HUES64 (cell line): Measurements from ENCODE around the gene MC5R.

Experiments used
- H3K27ac ChIP-seq: 2 replicates; pipeline ENCODE4 v1.7.0; 2013; ENCODE audit warnings: low read depth, low read length, inconsistent platforms
- H3K27me3 ChIP-seq: 2 replicates; pipeline ENCODE4 v1.6.1; 2013; ENCODE audit warnings: mild to moderate bottlenecking, low read length; ENCODE audit not compliant: insufficient read depth
- H3K36me3 ChIP-seq: 2 replicates; pipeline ENCODE4 v1.6.1; 2013; ENCODE audit warnings: mild to moderate bottlenecking, low read length; ENCODE audit not compliant: insufficient read depth
- H3K4me1 ChIP-seq: 2 replicates; pipeline ENCODE4 v1.6.1; 2013; ENCODE audit warnings: mild to moderate bottlenecking, low read length, moderate library complexity; ENCODE audit not compliant: insufficient read depth
- H3K4me3 ChIP-seq: 2 replicates; pipeline ENCODE4 v1.5.1; 2013; ENCODE audit warnings: mild to moderate bottlenecking, low read length, moderate library complexity
- H3K9ac ChIP-seq: 2 replicates; pipeline ENCODE4 v1.6.1; 2013; ENCODE audit warnings: mild to moderate bottlenecking, low read depth, low read length
- H3K9me3 ChIP-seq: 2 replicates; pipeline ENCODE4 v1.6.1; 2013; ENCODE audit warnings: low read depth, low read length; ENCODE audit not compliant: insufficient read depth
- WGBS: fragments of 150-250, 120-280 bp; methylation state at CpG from one replicate; pipeline ENCODE4 v1.1.7; 2013; ENCODE audit warnings: missing lambda C conversion rate; 5-methylcytosine and 5-hydroxymethylcytosine counted together

Gene MC5R

GRCh38 chr18:13808294-13809042 is 15.5 kb upstream of the MC5R start:
- H3K27ac ChIP-seq: peak overlapping the region; percentile 89
- 0 out of 2 replicates have a peak overlapping the region, but pooled peaks have one; percentile 26 for H3K9ac ChIP-seq
- WGBS: 39% methylated on average over 8 of the region's 8 CpGs
- H3K36me3 ChIP-seq: no peaks in the 10 kb centered on the region
- no peak overlapping the region for H3K4me3 ChIP-seq
- H3K4me1 ChIP-seq: peaks cover 47% of the 10 kb centered on the region
- H3K9me3 ChIP-seq: no peaks in the 10 kb centered on the region
- no peaks in the 10 kb centered on the region for H3K27me3 ChIP-seq

GRCh38 chr18:13809043-13809430 is 14.9 kb upstream of the MC5R start:
- H3K27ac ChIP-seq: peak overlapping the region; percentile 89

GRCh38 chr18:13809531-13810255 is 14.3 kb upstream of the MC5R start:
- Histone ChIP-seq H3K27me3 (no peaks in the 10 kb centered on the region), H3K9ac (peak overlapping the region; percentile 33; the same call in 1 of the 2 replicates), H3K4me3 (peak overlapping the region; percentile 23), H3K27ac (peak overlapping the region; percentile 89), H3K36me3 (no peaks in the 10 kb centered on the region), H3K9me3 (no peaks in the 10 kb centered on the region), H3K4me1 (peaks cover 47% of the 10 kb centered on the region)
- WGBS: 38% methylated on average over 5 of the region's 5 CpGs

More at GRCh38 chr18:13809043-13809430, 14.9 kb upstream of the MC5R start:
- Histone ChIP-seq H3K9me3 (no peaks in the 10 kb centered on the region), H3K36me3 (no peaks in the 10 kb centered on the region), H3K4me3 (no peak overlapping the region), H3K4me1 (peaks cover 47% of the 10 kb centered on the region), H3K27me3 (no peaks in the 10 kb centered on the region), H3K9ac (peak overlapping the region; percentile 26; the same call in 1 of the 2 replicates)
- WGBS: 93% methylated on average over 2 of the region's 2 CpGs

- WGBS: 68% methylated on average over 9 of the region's 10 CpGs
- Histone ChIP-seq H3K9me3 (no peaks in the 10 kb centered on the region), H3K27me3 (no peaks in the 10 kb centered on the region), H3K27ac (peak overlapping the region; percentile 65), H3K4me1 (peaks cover 46% of the 10 kb centered on the region), H3K36me3 (no peaks in the 10 kb centered on the region), H3K4me3 (no peak overlapping the region), H3K9ac (no peak overlapping the region)
These were observed 12.9 kb upstream of the MC5R start for GRCh38 chr18:13810950-13811485.

- Histone ChIP-seq H3K9me3 (no peaks in the 10 kb centered on the region), H3K4me3 (no peak overlapping the region), H3K9ac (no peak overlapping the region), H3K27ac (no peak overlapping the region), H3K4me1 (peaks cover 43% of the 10 kb centered on the region), H3K36me3 (no peaks in the 10 kb centered on the region), H3K27me3 (no peaks in the 10 kb centered on the region)
- WGBS: 80% methylated on average over 6 of the region's 6 CpGs
These were observed 12.0 kb upstream of the MC5R start for GRCh38 chr18:13811993-13812392.

- Histone ChIP-seq H3K4me3 (no peak overlapping the region), H3K27me3 (no peaks in the 10 kb centered on the region), H3K36me3 (no peaks in the 10 kb centered on the region), H3K9ac (no peak overlapping the region), H3K4me1 (peaks cover 39% of the 10 kb centered on the region), H3K9me3 (no peaks in the 10 kb centered on the region), H3K27ac (no peak overlapping the region)
- 24% methylated on average over 4 of the region's 4 CpGs for WGBS
These were observed 10.6 kb upstream of the MC5R start for GRCh38 chr18:13813271-13813849.

- WGBS: 96% methylated on average over 26 of the region's 26 CpGs
- Histone ChIP-seq H3K4me3 (no peak overlapping the region), H3K4me1 (no peaks in the 10 kb centered on the region), H3K27ac (no peak overlapping the region), H3K27me3 (peaks cover 14% of the 10 kb centered on the region), H3K36me3 (no peaks in the 10 kb centered on the region), H3K9me3 (no peaks in the 10 kb centered on the region), H3K9ac (no peak overlapping the region)
These were observed 2.3 kb downstream of the MC5R start for GRCh38 chr18:13826209-13826608.

GRCh38 chr18:13831864-13832508 is 8.0 kb downstream of the MC5R start:
- Histone ChIP-seq H3K36me3 (no peaks in the 10 kb centered on the region), H3K27ac (no peak overlapping the region), H3K4me1 (0 out of 2 replicates have a peak, but pooled peaks cover 3% of the 10 kb centered on the region), H3K27me3 (no peaks in the 10 kb centered on the region), H3K9me3 (no peaks in the 10 kb centered on the region), H3K4me3 (no peak overlapping the region), H3K9ac (no peak overlapping the region)
- WGBS: 84% methylated on average over 11 of the region's 11 CpGs

- Histone ChIP-seq H3K27me3 (no peaks in the 10 kb centered on the region), H3K9ac (no peak overlapping the region), H3K4me3 (no peak overlapping the region), H3K9me3 (no peaks in the 10 kb centered on the region), H3K4me1 (0 out of 2 replicates have a peak, but pooled peaks cover 3% of the 10 kb centered on the region), H3K27ac (no peak overlapping the region), H3K36me3 (no peaks in the 10 kb centered on the region)
- WGBS: 87% methylated on average over 8 of the region's 8 CpGs
These were observed 10.6 kb downstream of the MC5R start for GRCh38 chr18:13834496-13835015.

- H3K9me3 ChIP-seq: no peaks in the 10 kb centered on the region
- H3K4me1 ChIP-seq: 0 out of 2 replicates have a peak, but pooled peaks cover 3% of the 10 kb centered on the region
- no peak overlapping the region for H3K4me3 ChIP-seq
- H3K27ac ChIP-seq: no peak overlapping the region
- WGBS: 75% methylated on average over 5 of the region's 6 CpGs
- no peak overlapping the region for H3K9ac ChIP-seq
- no peaks in the 10 kb centered on the region for H3K36me3 ChIP-seq
- H3K27me3 ChIP-seq: no peaks in the 10 kb centered on the region
These were observed 11.3 kb downstream of the MC5R start for GRCh38 chr18:13835202-13835601.
